ENCODE measurements around the gene NFATC2. TPM values are rescaled to one million over a fixed set of nuclear protein-coding genes. Genes with fewer than 3 reads are reported as not detected.

The NFATC2 gene
- total RNA-seq, 1 experiment from 2014 or later, result 0.61 TPM

- WGBS (ENCODE audit: extremely low coverage, insufficient read length, low lambda C conversion rate), result no CpG with 5 or more reads among the region's 13 CpGs
These were observed 89.7 kb downstream of the NFATC2 start for GRCh38 chr20:51452734-51453365.

More at GRCh38 chr20:51452734-51453365, 89.7 kb downstream of the NFATC2 start:
- Histone ChIP-seq H4K20me1 (ENCODE audit: control insufficient read depth, insufficient read depth, insufficient read length) (no peaks in the 10 kb centered on the region), H3K27me3 (ENCODE audit: insufficient read depth, low read length) (no peaks in the 10 kb centered on the region), H3K27ac (ENCODE audit: insufficient read length, low read depth, low read length) (no peak overlapping the region), H3K56ac (ENCODE audit: insufficient read length, low read depth, low read length) (no peak overlapping the region), H3K79me2 (ENCODE audit: insufficient read depth, low read length) (no peaks in the 10 kb centered on the region), H3K23ac (ENCODE audit: insufficient read length, low read depth, low read length) (no peak overlapping the region), H3K4ac (ENCODE audit: low read depth, low read length) (no peak overlapping the region), H4K91ac (ENCODE audit: insufficient read length, low read depth, low read length) (no peak overlapping the region), H4K5ac (ENCODE audit: insufficient read length, low read depth, low read length) (no peak overlapping the region), H3T11ph (ENCODE audit: low read length) (no peak overlapping the region), H2BK15ac (ENCODE audit: low read depth, low read length) (no peak overlapping the region), H3K23me2 (ENCODE audit: insufficient read length, low read depth, low read length, poor library complexity, severe bottlenecking) (no peaks in the 10 kb centered on the region), H3K9me3 (ENCODE audit: control insufficient read depth, low read depth, low read length) (no peaks in the 10 kb centered on the region), H4K8ac (replicated peaks; ENCODE audit: insufficient read length, low read depth, low read length) (no peak overlapping the region), H2AFZ (ENCODE audit: low read length) (no peak overlapping the region), H3K9ac (ENCODE audit: extremely low read depth, insufficient read length, low read length) (no peak overlapping the region), H2BK20ac (ENCODE audit: low read depth, low read length, poor library complexity, severe bottlenecking) (no peak overlapping the region), H2BK12ac (ENCODE audit: insufficient read length, low read depth, low read length) (no peak overlapping the region), H2BK120ac (ENCODE audit: low read depth, low read length, poor library complexity, severe bottlenecking) (no peak overlapping the region), H3K18ac (ENCODE audit: insufficient read length, low read depth, low read length) (no peak overlapping the region), H3K4me2 (ENCODE audit: insufficient read depth, insufficient read length, low read length) (no peak overlapping the region), H3K79me1 (ENCODE audit: insufficient read depth, low read depth, low read length, poor library complexity, severe bottlenecking) (no peaks in the 10 kb centered on the region), H3K14ac (ENCODE audit: insufficient read depth, low read length) (no peak overlapping the region), H2BK5ac (ENCODE audit: insufficient read length, low read length) (no peak overlapping the region), H3K4me1 (ENCODE audit: insufficient read depth, low read length) (no peaks in the 10 kb centered on the region), H2AK5ac (ENCODE audit: insufficient read length, low read length) (no peak overlapping the region)
- no peak for TF ChIP-seq CTCF (conservative IDR thresholded peaks at IDR 0.05)
- Mint-ChIP-seq H3K4me1 (peaks cover 16 to 21% of the 10 kb centered on the region in 2 experiments), H3K4me3 (no peak overlapping the region; a peak in 1 of 5 replicates), H3K9me3 (no peaks in the 10 kb centered on the region; a peak in 1 of 5 replicates), H3K27me3 (ENCODE audit: low read depth) (peaks cover 2% of the 10 kb centered on the region), H3K27ac (no peak overlapping the region; a peak in 1 of 7 replicates), H3K36me3 (ENCODE audit: insufficient read depth in 1 of 3, low read depth in 3 of 3) (peaks cover 0 to 5% (median 0%) of the 10 kb centered on the region in 3 experiments; a peak in 2 of 7 replicates)
- no peak for DNase-seq
